ENCODE results near the gene PDLIM3. TPM values are rescaled to one million over a fixed set of nuclear protein-coding genes. Genes with fewer than 3 reads are reported as not detected.

The PDLIM3 gene
- total and polyA plus RNA-seq, 11 donors: 111 to 1,156 (median 246) TPM

GRCh38 chr4:185467101-185467500 lies 68.2 kb downstream of the PDLIM3 start:
- Histone ChIP-seq H3K4me3 (no peak overlapping the region), H3K27ac (no peak overlapping the region), H3K9me3 (no peaks in the 10 kb centered on the region), H3K27me3 (peaks cover 0 to 8% (median 0%) of the 10 kb centered on the region in 9 donors), H3K4me1 (peaks cover 0 to 13% (median 5%) of the 10 kb centered on the region in 12 donors), H3K36me3 (no peaks in the 10 kb centered on the region)
- intact Hi-C loops (cut with DNase I): loop anchor here in 3 of 10 donors (5.0 kb wide), 2 partner anchors 35 to 40 kb away; partner anchors contain the start of gene UFSP2 (in 2 of the 3)
- WGBS, 4 donors: 58 to 72% (median 62%) methylated on average over 4 of the region's 4 CpGs
- DNase-seq (no peak), ATAC-seq (no peak)
- TF ChIP-seq CTCF (IDR thresholded peaks at IDR 0.05) (no peak), POLR2A (IDR thresholded peaks at IDR 0.05) (no peak)

GRCh38 chr4:185465707-185466106 lies 69.6 kb downstream of the PDLIM3 start:
- 87 to 96% (median 94%) methylated on average over 3 of the region's 3 CpGs for WGBS, 4 donors
- intact Hi-C loops (cut with DNase I): loop anchor here in 3 of 10 donors (5.0 kb wide), 2 partner anchors 33 to 38 kb away; partner anchors contain the start of gene UFSP2 (in 2 of the 3)
- ATAC-seq: no peak

GRCh38 chr4:185464887-185465286 lies 70.4 kb downstream of the PDLIM3 start:
- ATAC-seq: no peak
- H3K4me1 ChIP-seq: peaks cover 0 to 5% (median 0%) of the 10 kb centered on the region in 12 donors
- H3K27ac ChIP-seq: no peak overlapping the region
- H3K9me3 ChIP-seq: no peaks in the 10 kb centered on the region
- intact Hi-C loops (cut with DNase I): loop anchor here in 3 of 10 donors (5.0 kb wide), 2 partner anchors 33 to 38 kb away; partner anchors contain the start of gene UFSP2 (in 2 of the 3)
- no peak overlapping the region for H3K4me3 ChIP-seq
- no peak for TF ChIP-seq CTCF (IDR thresholded peaks at IDR 0.05)
- TF ChIP-seq POLR2A (IDR thresholded peaks at IDR 0.05): no peak
- no peaks in the 10 kb centered on the region for H3K36me3 ChIP-seq
- 47 to 56% (median 50%) methylated on average over 1 of the region's 1 CpG for WGBS, 4 donors
- H3K27me3 ChIP-seq: no peaks in the 10 kb centered on the region
- DNase-seq: no peak

More at GRCh38 chr4:185465707-185466106, 69.6 kb downstream of the PDLIM3 start:
- no peaks in the 10 kb centered on the region for H3K36me3 ChIP-seq
- peaks cover 0 to 3% (median 0%) of the 10 kb centered on the region in 9 donors for H3K27me3 ChIP-seq
- H3K4me1 ChIP-seq: peaks cover 0 to 9% (median 0%) of the 10 kb centered on the region in 12 donors
- H3K27ac ChIP-seq: no peak overlapping the region
- H3K4me3 ChIP-seq: no peak overlapping the region
- TF ChIP-seq POLR2A (IDR thresholded peaks at IDR 0.05) (no peak), CTCF (IDR thresholded peaks at IDR 0.05) (no peak)
- DNase-seq: no peak
- no peaks in the 10 kb centered on the region for H3K9me3 ChIP-seq

GRCh38 chr4:185464183-185464582 lies 71.1 kb downstream of the PDLIM3 start:
- ATAC-seq (no peak), DNase-seq (no peak)
- WGBS, 4 donors: 58 to 64% (median 59%) methylated on average over 6 of the region's 6 CpGs
- H3K36me3 ChIP-seq: no peaks in the 10 kb centered on the region
- peaks cover 0 to 5% (median 0%) of the 10 kb centered on the region in 12 donors for H3K4me1 ChIP-seq
- H3K27me3 ChIP-seq: no peaks in the 10 kb centered on the region
- H3K4me3 ChIP-seq: no peak overlapping the region
- no peak for TF ChIP-seq CTCF (IDR thresholded peaks at IDR 0.05)
- no peak for TF ChIP-seq POLR2A (IDR thresholded peaks at IDR 0.05)
- no peaks in the 10 kb centered on the region for H3K9me3 ChIP-seq
- H3K27ac ChIP-seq: no peak overlapping the region
- intact Hi-C loops (cut with DNase I): no loop called here
